ENCODE data around the gene KRTAP26-1.

KRTAP26-1 gene

DNA sequence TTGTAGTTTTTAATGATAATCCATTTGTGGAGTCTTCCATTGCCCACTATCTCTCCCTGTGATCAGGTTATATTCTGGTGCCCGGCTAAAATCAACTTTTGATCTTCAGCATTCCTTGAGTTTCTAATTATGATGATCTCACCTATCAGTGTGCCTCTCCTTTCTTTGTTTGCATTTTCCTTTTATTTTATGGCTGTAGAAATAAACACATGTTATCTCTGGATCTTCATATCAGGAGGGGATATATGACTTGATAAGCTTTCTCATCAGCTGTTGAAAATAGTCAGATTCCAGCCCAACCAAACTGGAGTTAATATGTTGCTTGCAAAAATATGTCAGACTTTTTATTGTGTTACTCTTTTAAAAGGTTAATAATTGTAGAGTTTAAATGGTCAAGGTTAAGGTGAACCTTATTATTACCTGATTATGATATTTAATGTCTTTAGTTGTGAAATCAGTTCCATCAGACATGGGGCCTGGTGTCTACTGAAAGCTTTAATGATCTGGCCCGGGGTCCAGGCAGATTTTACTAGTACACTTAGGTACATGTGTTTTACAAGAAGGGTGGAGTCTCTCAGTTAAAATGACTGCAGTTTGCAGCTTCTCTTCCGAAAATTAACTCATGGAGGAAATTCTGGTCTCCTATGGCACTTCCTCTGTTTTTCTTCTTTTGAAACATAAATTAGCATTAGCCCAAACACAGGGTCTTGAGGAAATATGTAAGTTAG lies 50.1 kb downstream of the KRTAP26-1 start:
- DNase-seq, result no peak
